Neural crest cell (in vitro differentiated cells): ENCODE results near the gene GPS2. TPM values are rescaled to one million over a fixed set of nuclear protein-coding genes. Genes with fewer than 3 reads are reported as not detected.

Experiments
- DNase-seq: peaks from one replicate; pipeline ENCODE4 v3.0.0; 2021; ENCODE audit warnings: low read depth, mixed read lengths, low spot score
- H3K27ac Mint-ChIP-seq: one replicate; pipeline ENCODE4 v1.8.0; 2021; ENCODE audit warnings: mild to moderate bottlenecking, mixed read lengths; ENCODE audit not compliant: unreplicated experiment
- H3K27me3 Mint-ChIP-seq: 2 replicates; pipeline ENCODE4 v1.8.0; 2021; ENCODE audit warnings: low read depth, mild to moderate bottlenecking, mixed read lengths
- H3K36me3 Mint-ChIP-seq: 2 replicates; pipeline ENCODE4 v1.8.0; 2021; ENCODE audit warnings: low read depth, mild to moderate bottlenecking, mixed read lengths
- H3K4me1 Mint-ChIP-seq: 2 replicates; pipeline ENCODE4 v1.8.0; 2021; ENCODE audit warnings: mixed read lengths
- H3K4me3 Mint-ChIP-seq: one replicate; pipeline ENCODE4 v1.8.0; 2021; ENCODE audit warnings: mild to moderate bottlenecking, mixed read lengths
- H3K9me3 Mint-ChIP-seq: 2 replicates; pipeline ENCODE4 v1.8.0; 2021; ENCODE audit warnings: mixed read lengths
- long read RNA-seq: library from polyadenylated mRNA; unstranded; transcript quantifications from one replicate; pipeline ENCODE4 v2.0.0, GENCODE V29; 2020
- total RNA-seq: library from RNA; stranded (reverse); gene quantifications from 2 replicates; pipeline ENCODE4 v1.2.1, GENCODE V29; 2021
- TF ChIP-seq, protein P1 (sequence below): fragments of 200-600 bp; sonication (generic); conservative IDR thresholded peaks from 2 replicates; pipeline ENCODE4 v1.5.0; 2021; ENCODE audit warnings: antibody characterized with exemption, mild to moderate bottlenecking

Gene GPS2, protein sequence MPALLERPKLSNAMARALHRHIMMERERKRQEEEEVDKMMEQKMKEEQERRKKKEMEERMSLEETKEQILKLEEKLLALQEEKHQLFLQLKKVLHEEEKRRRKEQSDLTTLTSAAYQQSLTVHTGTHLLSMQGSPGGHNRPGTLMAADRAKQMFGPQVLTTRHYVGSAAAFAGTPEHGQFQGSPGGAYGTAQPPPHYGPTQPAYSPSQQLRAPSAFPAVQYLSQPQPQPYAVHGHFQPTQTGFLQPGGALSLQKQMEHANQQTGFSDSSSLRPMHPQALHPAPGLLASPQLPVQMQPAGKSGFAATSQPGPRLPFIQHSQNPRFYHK
- total RNA-seq, result 84.2 and 89.9 TPM in 2 replicates
- long read RNA-seq, transcript GPS2-201 (11 exons, 1,379 nt), result major isoform, 5 of 20 reads
- long read RNA-seq, partial matches to known transcripts, result 0 of 20 reads
- long read RNA-seq, other reads (novel, unspliced or antisense), result 15 of 20 reads

DNA sequence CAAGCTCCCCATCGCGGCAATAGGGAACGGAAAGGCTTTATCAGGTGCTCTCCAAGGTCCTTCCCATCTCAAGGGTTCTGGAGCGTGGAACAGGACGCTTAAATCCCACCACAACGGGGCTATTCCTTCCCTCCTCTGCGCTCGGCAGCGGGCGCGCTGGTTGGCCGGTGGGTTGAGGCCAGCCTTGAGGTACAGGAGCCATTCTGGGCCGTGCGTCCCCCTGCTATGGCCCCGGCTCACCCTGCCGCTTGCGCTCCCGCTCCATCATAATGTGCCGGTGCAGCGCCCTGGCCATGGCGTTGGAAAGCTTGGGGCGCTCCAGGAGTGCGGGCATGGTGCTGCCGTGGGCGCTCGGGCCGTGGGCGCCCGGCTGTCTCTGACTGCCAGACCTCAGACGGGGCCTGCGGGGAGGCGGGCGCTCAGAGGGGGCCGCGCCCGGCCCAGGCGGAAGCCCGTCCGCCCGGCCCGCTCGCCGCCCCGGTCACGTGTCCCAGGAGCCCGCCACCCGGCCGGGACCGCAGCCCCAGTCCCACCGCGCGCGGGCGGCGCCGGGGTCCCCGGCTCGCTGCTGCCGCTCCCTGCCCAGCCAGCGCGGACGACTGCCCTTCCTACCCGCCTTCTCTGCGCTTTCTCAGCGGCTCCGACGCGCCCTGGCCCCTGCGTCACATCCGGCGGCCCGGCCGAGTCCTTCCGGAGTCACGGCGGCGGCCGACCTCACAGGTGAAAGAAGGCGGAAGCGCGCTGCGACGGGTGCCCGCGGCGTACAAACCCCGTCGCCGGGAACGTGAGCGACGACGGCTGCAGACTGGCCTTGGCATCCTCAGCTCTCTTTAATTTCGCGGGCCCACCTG lies at the start of gene GPS2:
TSS of gene GPS2 (minus strand) at position 642 of the 851 bp plus-strand sequence. CDS start at position 334, 308 bp downstream.
- peak; percentile 86 for DNase-seq
- TF ChIP-seq, protein P1, sequence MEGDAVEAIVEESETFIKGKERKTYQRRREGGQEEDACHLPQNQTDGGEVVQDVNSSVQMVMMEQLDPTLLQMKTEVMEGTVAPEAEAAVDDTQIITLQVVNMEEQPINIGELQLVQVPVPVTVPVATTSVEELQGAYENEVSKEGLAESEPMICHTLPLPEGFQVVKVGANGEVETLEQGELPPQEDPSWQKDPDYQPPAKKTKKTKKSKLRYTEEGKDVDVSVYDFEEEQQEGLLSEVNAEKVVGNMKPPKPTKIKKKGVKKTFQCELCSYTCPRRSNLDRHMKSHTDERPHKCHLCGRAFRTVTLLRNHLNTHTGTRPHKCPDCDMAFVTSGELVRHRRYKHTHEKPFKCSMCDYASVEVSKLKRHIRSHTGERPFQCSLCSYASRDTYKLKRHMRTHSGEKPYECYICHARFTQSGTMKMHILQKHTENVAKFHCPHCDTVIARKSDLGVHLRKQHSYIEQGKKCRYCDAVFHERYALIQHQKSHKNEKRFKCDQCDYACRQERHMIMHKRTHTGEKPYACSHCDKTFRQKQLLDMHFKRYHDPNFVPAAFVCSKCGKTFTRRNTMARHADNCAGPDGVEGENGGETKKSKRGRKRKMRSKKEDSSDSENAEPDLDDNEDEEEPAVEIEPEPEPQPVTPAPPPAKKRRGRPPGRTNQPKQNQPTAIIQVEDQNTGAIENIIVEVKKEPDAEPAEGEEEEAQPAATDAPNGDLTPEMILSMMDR, result no peak
- peak within 1 kb of the TSS; percentile 99 for H3K4me3 Mint-ChIP-seq
- H3K36me3 Mint-ChIP-seq, result peaks cover 23% of the 10 kb centered on the region
- peaks cover 43% of the 10 kb centered on the region for H3K4me1 Mint-ChIP-seq
- H3K27ac Mint-ChIP-seq, result peak within 1 kb of the TSS; percentile 75
- no peaks in the 10 kb centered on the region for H3K9me3 Mint-ChIP-seq
- H3K27me3 Mint-ChIP-seq, result peaks cover 9% of the 10 kb centered on the region

DNA sequence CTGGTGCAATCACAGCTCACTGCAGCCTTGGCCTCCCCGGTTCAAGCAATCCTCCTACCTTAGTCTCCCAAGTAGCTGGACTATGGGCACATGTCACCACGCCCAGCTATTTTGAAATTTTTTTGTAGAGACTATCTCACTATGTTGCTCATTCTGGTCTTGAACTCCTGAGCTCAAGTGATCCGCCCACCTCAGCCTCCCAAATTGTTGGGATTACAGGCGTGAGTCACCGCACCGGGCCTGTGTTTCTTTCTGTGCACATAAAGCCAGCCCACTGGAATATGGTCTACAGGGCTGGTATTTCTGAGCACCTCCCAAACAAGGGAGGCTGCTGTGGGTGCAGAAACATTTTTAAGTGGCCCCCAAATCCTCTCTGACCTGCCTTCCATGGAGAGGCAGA lies 48.2 kb upstream of the GPS2 start:
- no peaks in the 10 kb centered on the region for H3K9me3 Mint-ChIP-seq
- peaks cover 3% of the 10 kb centered on the region for H3K27me3 Mint-ChIP-seq
- TF ChIP-seq, protein P1, result no peak
- H3K4me1 Mint-ChIP-seq, result peaks cover 3% of the 10 kb centered on the region
- no peak for DNase-seq
- H3K36me3 Mint-ChIP-seq, result no peaks in the 10 kb centered on the region
- H3K4me3 Mint-ChIP-seq, result no peak overlapping the region
- H3K27ac Mint-ChIP-seq, result no peak overlapping the region

DNA sequence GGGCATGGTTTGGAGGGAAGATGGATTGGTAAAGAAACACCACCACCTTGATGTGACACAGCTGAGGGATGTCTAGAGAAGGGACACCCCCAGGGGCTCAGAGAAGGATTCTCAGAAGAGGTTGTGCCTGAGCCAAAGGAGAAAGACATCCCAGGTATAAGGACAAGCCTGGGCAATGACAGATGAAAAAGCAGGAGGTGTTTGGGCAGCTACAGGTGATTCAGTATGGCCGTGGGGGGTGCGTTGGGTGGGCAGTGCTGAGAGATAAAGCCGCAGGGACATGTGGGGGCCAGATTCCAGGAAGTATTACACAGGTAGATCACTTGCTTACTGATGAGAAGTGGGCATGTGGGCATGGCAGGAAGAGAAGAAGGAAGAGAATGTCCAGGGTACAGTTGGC lies 46.7 kb upstream of the GPS2 start:
- H3K4me1 Mint-ChIP-seq, result no peaks in the 10 kb centered on the region
- TF ChIP-seq, protein P1, result no peak
- H3K27me3 Mint-ChIP-seq, result peaks cover 3% of the 10 kb centered on the region
- H3K4me3 Mint-ChIP-seq, result no peak overlapping the region
- DNase-seq, result no peak
- H3K9me3 Mint-ChIP-seq, result no peaks in the 10 kb centered on the region
- no peaks in the 10 kb centered on the region for H3K36me3 Mint-ChIP-seq
- no peak overlapping the region for H3K27ac Mint-ChIP-seq

DNA sequence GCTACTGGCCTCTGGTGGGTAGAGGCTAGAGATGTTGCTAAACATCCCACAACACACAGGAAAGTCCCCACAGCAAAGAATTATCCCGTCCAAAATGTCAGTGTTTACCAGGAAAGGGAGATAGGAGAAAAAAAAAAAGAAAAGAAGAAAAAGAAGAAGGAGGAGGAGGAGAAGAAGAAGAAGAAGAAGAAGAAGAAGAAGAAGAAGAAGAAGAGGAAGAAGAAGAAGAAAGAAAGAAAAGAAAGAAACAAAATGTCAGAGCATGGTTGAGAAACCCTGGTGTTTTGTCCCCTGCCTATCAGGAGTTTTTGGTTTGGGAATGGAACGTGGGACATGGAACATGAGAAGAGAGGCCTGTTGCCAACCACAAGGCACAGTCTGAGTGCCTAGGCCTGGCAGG lies 42.2 kb upstream of the GPS2 start:
- no peak overlapping the region for H3K4me3 Mint-ChIP-seq
- H3K9me3 Mint-ChIP-seq, result no peaks in the 10 kb centered on the region
- TF ChIP-seq, protein P1, result no peak
- peaks cover 3% of the 10 kb centered on the region for H3K27me3 Mint-ChIP-seq
- peaks cover 18% of the 10 kb centered on the region for H3K4me1 Mint-ChIP-seq
- no peak for DNase-seq
- no peak overlapping the region for H3K27ac Mint-ChIP-seq
- H3K36me3 Mint-ChIP-seq, result no peaks in the 10 kb centered on the region

DNA sequence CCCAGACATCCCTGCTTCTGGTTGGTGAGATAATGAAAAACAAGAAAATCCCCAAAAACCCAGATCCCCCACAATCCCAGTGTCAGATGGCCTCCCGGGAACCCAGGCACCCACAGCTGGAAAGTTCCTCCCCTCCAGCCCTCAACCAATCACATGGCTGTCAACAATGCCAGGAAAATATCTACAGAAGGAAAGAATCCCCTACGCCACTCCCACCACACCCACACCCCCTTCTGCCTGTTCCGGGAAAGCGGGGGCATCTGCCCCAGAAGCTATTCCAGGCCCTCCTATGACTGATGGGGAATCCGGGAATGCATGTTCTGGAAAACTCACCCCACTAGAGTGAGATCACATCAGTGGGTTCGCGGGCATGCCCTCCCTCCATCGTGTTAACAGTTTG lies 41.6 kb upstream of the GPS2 start:
- DNase-seq, result no peak
- Mint-ChIP-seq H3K27me3 (peaks cover under 1% of the 10 kb centered on the region), H3K36me3 (no peaks in the 10 kb centered on the region), H3K4me1 (peaks cover 20% of the 10 kb centered on the region), H3K4me3 (no peak overlapping the region), H3K9me3 (no peaks in the 10 kb centered on the region), H3K27ac (no peak overlapping the region)
- TF ChIP-seq, protein P1, result no peak
